A549 (cell line): Measurements from ENCODE around the gene POLR3H.

Experiments used
- CEBPB ChIP-seq, 2 experiments: fragments of >200 bp in 1 of 2; sonication (Bioruptor Twin) in 1 of 2; formaldehyde crosslinking in 1 of 2; IDR thresholded peaks; 2 replicates each; pipeline ENCODE4 v1.6.1; 2012 to 2016
- CTCF ChIP-seq: fragments of >200 bp; sonication (Bioruptor Twin); formaldehyde crosslinking; IDR thresholded peaks from 3 replicates; pipeline ENCODE4 v1.5.1; 2016
- EP300 ChIP-seq, 2 experiments: fragments of >200 bp; sonication (Bioruptor Twin); formaldehyde crosslinking; IDR thresholded peaks; 2 replicates in 1 of 2; 3 replicates in 1 of 2; pipeline ENCODE4 v1.6.1; 2016 to 2017
- JUN ChIP-seq, 2 experiments: fragments of >200 bp; sonication (Bioruptor Twin); formaldehyde crosslinking; IDR thresholded peaks; 2 replicates in 1 of 2; 3 replicates in 1 of 2; pipeline ENCODE4 v1.6.1; 2016 to 2017
- NPAS2 ChIP-seq: fragments of 250-450 bp; sonication (Bioruptor Pico); IDR thresholded peaks from 2 replicates; pipeline ENCODE4 v1.8.0; 2022; ENCODE audit warnings: mild to moderate bottlenecking, moderate library complexity, borderline replicate concordance
- NR3C1 ChIP-seq: fragments of >200 bp; sonication (Bioruptor Twin); formaldehyde crosslinking; IDR thresholded peaks from 3 replicates; pipeline ENCODE4 v1.6.1; 2017
- POLR2A ChIP-seq: IDR thresholded peaks from 2 replicates; pipeline ENCODE4 v1.6.1; 2012; ENCODE audit warnings: mild to moderate bottlenecking, low read length
- SREBF2 ChIP-seq: fragments of 450-650 bp; IDR thresholded peaks from 2 replicates; pipeline ENCODE4 v1.6.1; 2014; ENCODE audit warnings: mild to moderate bottlenecking, moderate library complexity
- USF2 ChIP-seq: fragments of 450-650 bp; IDR thresholded peaks from 2 replicates; pipeline ENCODE4 v1.6.1; 2014; ENCODE audit warnings: antibody characterized with exemption

- TF ChIP-seq CTCF: no peak
- no peak for TF ChIP-seq NPAS2 (CRISPR knock-in tag)
- TF ChIP-seq EP300 (IDR thresholded peaks at IDR 0.05): no peak
- TF ChIP-seq CEBPB (IDR thresholded peaks at IDR 0.05): no peak
- TF ChIP-seq USF2: no peak
- TF ChIP-seq POLR2A: no peak
- no peak for TF ChIP-seq NR3C1
- TF ChIP-seq SREBF2: no peak
- no peak for TF ChIP-seq JUN (IDR thresholded peaks at IDR 0.05)
These were observed 38.6 kb downstream of the POLR3H start for GRCh38 chr22:41505511-41506220.
